Lung (tissue), 12 donors: ENCODE measurements around the gene MALAT1. TPM values are rescaled to one million over a fixed set of nuclear protein-coding genes. Genes with fewer than 3 reads are reported as not detected.
A peak's percentile ranks its signal among the peaks of the same experiment; 100 is the strongest.

Experiments
- ATAC-seq: fragments of 200-7000 bp; cut with Tn5 transposase; one replicate; pipeline ENCODE4 v1.9.1; 2020; ENCODE audit warnings: moderate number of reproducible peaks; ENCODE audit not compliant: insufficient read depth, low FRiP score
- DNase-seq, 3 donors: peaks; one replicate each; pipeline ENCODE4 v3.0.0-alpha.2; 2013 to 2017
- H3K27ac ChIP-seq, 2 donors: one replicate each; pipeline ENCODE4 v1.5.1; 2013; ENCODE audit warnings: mild to moderate bottlenecking in 2 of 2, moderate library complexity in 2 of 2, control low read depth in 1 of 2, inconsistent platforms in 1 of 2, low read depth in 1 of 2, low read length in 1 of 2
- H3K27me3 ChIP-seq, 3 donors: one replicate each; pipeline ENCODE4 v1.5.1; 2013; ENCODE audit warnings: low read length in 2 of 3; ENCODE audit not compliant: control insufficient read depth in 3 of 3, insufficient read depth in 3 of 3
- H3K36me3 ChIP-seq, 4 donors: one replicate each; pipeline ENCODE4 v1.5.1; 2013; ENCODE audit warnings: low read length in 4 of 4, mild to moderate bottlenecking in 1 of 4, moderate library complexity in 1 of 4; ENCODE audit not compliant: control insufficient read depth in 4 of 4, insufficient read depth in 4 of 4
- H3K4me1 ChIP-seq, 5 donors: one replicate each; pipeline ENCODE4 v1.5.1; 2013; ENCODE audit warnings: low read length in 5 of 5, mild to moderate bottlenecking in 2 of 5, moderate library complexity in 1 of 5; ENCODE audit not compliant: control insufficient read depth in 5 of 5, insufficient read depth in 5 of 5
- H3K4me3 ChIP-seq: one replicate; pipeline ENCODE4 v1.5.1; 2013; ENCODE audit warnings: mild to moderate bottlenecking, control low read depth, moderate library complexity
- H3K9ac ChIP-seq, 2 donors: one replicate each; pipeline ENCODE4 v1.5.1; 2013; ENCODE audit warnings: low read length in 2 of 2, control low read depth in 1 of 2; ENCODE audit not compliant: insufficient read depth in 1 of 2
- H3K9me3 ChIP-seq, 4 donors: one replicate each; pipeline ENCODE4 v1.5.1; 2013; ENCODE audit warnings: low read length in 3 of 4, mild to moderate bottlenecking in 1 of 4, moderate library complexity in 1 of 4; ENCODE audit not compliant: control insufficient read depth in 4 of 4, insufficient read depth in 3 of 4
- CTCF ChIP-seq: IDR thresholded peaks from 2 replicates; pipeline ENCODE4 v1.5.1; 2012; ENCODE audit warnings: mild to moderate bottlenecking; ENCODE audit errors: control extremely low read depth, extremely low read depth
- WGBS, 2 donors: extraction: QIAGEN DNeasy Blood & Tissue Kit; methylation state at CpG; one replicate each; pipeline ENCODE4 v1.1.7; 2013; 5-methylcytosine and 5-hydroxymethylcytosine counted together
- polyA plus RNA-seq, 2 donors: library from polyadenylated mRNA; stranded (reverse); fragments of 200-250 nt; gene quantifications; one replicate each; pipeline ENCODE4 v1.2.1, GENCODE V29; 2013
- total RNA-seq, 2 donors: library from RNA; depleted of rRNA in 1 of 2; stranded (reverse); fragments of >200 nt in 1 of 2; gene quantifications; one replicate each; pipeline ENCODE4 v1.2.1, GENCODE V29; 2014 to 2021
- donor health status: control.
- donor health status: control.
- donor health status: Bipolar disorder and iron deficiency.
- donor health status: healthy.
- donor health status: DM: yes; HTN: yes; CAD: no.

Gene MALAT1
- total and polyA plus RNA-seq, 4 donors = 125 to 48,332 (median 6,799) TPM

GRCh38 chr11:65474864-65475263 is 24.0 kb upstream of the MALAT1 start:
- Histone ChIP-seq H3K27me3 (no peaks in the 10 kb centered on the region), H3K36me3 (no peaks in the 10 kb centered on the region), H3K4me1 (peaks cover 3 to 38% (median 13%) of the 10 kb centered on the region in 5 donors), H3K27ac (peak overlapping the region in 1 of 2 donors; percentile 24), H3K4me3 (no peak overlapping the region), H3K9me3 (no peaks in the 10 kb centered on the region), H3K9ac (no peak overlapping the region)
- no peak for TF ChIP-seq CTCF
- no peak for ATAC-seq
- no peak for DNase-seq
- 98 to 99% methylated on average over 3 of the region's 3 CpGs for WGBS, 2 donors

- no peak for ATAC-seq
- Histone ChIP-seq H3K4me3 (peak overlapping the region; percentile 59), H3K9me3 (no peaks in the 10 kb centered on the region), H3K9ac (peak overlapping the region; percentile 94), H3K27ac (peak overlapping the region; percentile 99 to 100), H3K4me1 (peaks cover 3 to 37% (median 11%) of the 10 kb centered on the region in 5 donors), H3K36me3 (no peaks in the 10 kb centered on the region), H3K27me3 (no peaks in the 10 kb centered on the region)
- no peak for TF ChIP-seq CTCF
- 15 to 21% methylated on average over 10 of the region's 10 CpGs for WGBS, 2 donors
- peak in 1 of 3 donors; percentile 12 for DNase-seq
Observed at GRCh38 chr11:65476632-65477148, 22.2 kb upstream of the MALAT1 start.

GRCh38 chr11:65477149-65477965 is 21.5 kb upstream of the MALAT1 start:
- peak; percentile 95 to 97 (median 96) for DNase-seq
- H3K9ac ChIP-seq = peak overlapping the region; percentile 94
- H3K9me3 ChIP-seq = no peaks in the 10 kb centered on the region
- ATAC-seq = peak; percentile 88
- H3K4me3 ChIP-seq = peak overlapping the region; percentile 59
- no peak for TF ChIP-seq CTCF
- H3K4me1 ChIP-seq = peaks cover 3 to 33% (median 11%) of the 10 kb centered on the region in 5 donors
- peak overlapping the region; percentile 99 to 100 for H3K27ac ChIP-seq
- 0 to 1% methylated on average over 50 to 60 of the region's 60 CpGs for WGBS, 2 donors
- H3K36me3 ChIP-seq = no peaks in the 10 kb centered on the region
- no peaks in the 10 kb centered on the region for H3K27me3 ChIP-seq
